ENCODE measurements around the gene UBE2Q2. TPM values are rescaled to one million over a fixed set of nuclear protein-coding genes. Genes with fewer than 3 reads are reported as not detected.

Gene UBE2Q2
- total RNA-seq, 2 donors from 2014 or later, result 24.1 to 25.4 TPM

DNA sequence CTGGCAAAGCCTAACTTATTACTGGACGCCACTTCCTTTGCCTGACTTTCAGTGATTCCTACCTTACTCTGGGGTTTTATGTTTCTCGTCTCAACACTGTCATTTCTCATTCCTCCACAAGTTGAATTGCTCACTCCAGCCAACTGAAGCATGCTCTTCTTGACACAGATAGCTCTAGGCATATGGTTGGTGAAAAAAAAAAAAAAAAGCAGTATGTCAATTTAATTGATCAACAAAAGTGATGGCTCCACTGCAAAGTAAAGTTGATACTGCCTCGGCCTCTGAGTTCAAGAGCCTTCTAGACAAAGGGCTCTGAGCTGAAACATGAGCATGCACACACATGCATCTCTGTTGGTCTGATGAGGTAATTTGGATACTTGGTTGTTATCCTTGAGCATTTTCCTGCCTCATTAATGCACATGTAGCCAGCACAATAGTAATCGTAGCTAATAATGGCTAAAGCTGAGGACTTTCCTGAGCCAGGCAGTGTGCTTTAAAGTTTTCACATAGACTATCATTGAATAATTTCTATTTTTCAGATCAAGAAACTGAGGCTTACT lies 21.4 kb upstream of the UBE2Q2 start:
- no peak for ATAC-seq
- DNase-seq, result no peak
- intact Hi-C loops (cut with DNase I), result no loop called here

DNA sequence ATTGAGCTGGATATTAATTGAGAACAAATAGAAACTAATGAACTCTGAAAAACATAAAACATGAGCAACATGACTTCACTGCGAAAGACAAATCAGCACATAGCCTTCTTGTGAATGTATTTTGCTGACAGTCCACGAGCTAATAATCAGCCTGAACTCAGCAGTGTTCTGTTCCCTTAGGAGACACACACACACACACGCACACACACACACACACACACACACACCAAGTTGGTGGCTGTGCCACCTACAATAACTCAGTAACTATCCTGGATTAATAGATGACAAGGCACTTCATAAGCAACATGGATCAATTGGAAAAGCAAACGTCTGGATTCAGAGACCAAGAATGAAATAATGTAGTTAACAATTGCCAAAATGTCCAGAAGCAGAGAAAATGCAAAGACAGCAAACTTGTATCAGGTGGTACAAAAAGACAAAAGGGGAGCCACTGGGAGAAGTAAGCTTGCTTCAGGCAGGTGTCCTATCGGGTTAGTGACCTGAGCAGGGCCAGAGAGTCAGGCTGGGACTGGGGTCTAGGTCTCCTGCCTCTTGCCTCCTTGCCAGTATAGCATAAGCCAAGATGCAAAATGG lies 20.5 kb upstream of the UBE2Q2 start:
- intact Hi-C loops (cut with DNase I), result no loop called here
- DNase-seq (no peak), ATAC-seq (no peak)

DNA sequence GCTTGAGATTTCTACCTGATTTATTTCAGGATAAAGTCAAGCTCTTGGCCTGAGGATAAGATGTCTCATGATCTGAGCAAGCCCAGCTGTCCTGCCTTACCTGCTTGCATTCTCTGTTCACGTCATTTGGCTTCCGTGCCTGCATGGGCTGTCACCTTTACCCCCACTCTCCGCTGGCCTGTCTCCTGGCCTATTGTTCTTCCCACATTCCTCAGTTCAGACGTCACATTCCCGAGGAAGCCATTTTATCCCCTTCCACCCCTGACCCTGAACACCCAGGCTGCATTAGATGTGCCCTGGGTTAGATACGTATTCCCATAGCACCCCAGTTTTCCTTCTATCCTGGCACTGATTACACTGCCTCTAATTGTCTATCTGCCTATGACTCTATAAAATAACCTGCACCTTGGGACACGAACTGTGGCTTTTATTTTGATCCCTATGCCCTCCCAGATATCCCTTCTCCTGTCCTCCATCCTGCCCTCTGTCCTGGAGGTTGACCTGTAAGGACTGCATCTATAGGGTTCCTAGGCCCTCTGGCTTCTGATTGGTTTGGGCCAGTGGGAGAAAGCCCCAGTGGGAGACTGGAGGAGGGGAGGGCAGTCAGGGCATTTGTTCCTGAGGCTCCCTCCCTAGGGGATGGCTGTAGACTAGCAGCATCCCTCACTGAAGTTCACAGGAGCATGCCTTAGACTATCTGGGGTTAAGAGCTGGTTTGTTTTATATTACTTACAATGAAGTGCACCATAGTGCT lies 19.2 kb upstream of the UBE2Q2 start:
- DNase-seq, result no peak
- intact Hi-C loops (cut with DNase I), result no loop called here
- no peak for ATAC-seq

DNA sequence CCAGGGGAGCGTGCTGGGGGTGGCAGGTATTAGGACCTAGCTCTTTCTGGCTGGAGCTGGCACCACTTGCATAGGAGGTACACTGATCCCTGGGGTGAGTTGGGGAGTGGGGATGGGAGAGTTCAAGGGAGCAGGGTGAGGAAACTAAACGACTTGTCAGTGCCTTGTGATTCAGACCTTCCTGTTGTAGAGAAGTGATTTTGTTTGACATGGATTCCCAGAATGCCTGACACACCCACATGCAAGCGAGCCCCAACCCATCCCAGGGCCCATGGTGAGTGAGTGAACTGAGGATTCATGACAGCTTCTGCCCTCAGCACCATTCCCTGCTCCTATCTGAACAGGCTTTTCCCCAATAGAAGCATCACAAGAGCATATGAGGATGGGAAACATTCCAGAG lies 15.6 kb upstream of the UBE2Q2 start:
- intact Hi-C loops (cut with DNase I), result no loop called here
- ATAC-seq, result no peak

DNA sequence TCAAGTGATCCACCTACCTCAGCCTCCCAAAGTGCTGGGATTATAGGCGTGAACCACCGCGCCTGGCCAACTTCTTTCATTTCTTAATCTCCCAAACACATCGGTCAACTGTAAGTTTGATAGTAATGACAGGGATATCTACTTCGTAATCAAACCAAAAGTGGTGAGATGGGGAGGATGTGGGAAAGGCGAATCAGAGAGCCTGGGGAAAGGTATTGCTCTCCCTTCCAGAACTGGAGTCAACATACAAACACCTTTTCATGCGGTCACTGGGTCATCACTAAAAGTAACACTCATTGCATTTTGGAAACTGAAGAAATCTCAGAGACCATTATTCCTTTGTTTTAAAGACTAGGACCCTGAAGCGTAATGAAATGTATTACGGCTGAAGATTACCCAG lies 14.8 kb upstream of the UBE2Q2 start:
- intact Hi-C loops (cut with DNase I), result no loop called here
- ATAC-seq (no peak), DNase-seq (no peak)

More for the DNA sequence above, 15.6 kb upstream of the UBE2Q2 start:
- no peak for DNase-seq

DNA sequence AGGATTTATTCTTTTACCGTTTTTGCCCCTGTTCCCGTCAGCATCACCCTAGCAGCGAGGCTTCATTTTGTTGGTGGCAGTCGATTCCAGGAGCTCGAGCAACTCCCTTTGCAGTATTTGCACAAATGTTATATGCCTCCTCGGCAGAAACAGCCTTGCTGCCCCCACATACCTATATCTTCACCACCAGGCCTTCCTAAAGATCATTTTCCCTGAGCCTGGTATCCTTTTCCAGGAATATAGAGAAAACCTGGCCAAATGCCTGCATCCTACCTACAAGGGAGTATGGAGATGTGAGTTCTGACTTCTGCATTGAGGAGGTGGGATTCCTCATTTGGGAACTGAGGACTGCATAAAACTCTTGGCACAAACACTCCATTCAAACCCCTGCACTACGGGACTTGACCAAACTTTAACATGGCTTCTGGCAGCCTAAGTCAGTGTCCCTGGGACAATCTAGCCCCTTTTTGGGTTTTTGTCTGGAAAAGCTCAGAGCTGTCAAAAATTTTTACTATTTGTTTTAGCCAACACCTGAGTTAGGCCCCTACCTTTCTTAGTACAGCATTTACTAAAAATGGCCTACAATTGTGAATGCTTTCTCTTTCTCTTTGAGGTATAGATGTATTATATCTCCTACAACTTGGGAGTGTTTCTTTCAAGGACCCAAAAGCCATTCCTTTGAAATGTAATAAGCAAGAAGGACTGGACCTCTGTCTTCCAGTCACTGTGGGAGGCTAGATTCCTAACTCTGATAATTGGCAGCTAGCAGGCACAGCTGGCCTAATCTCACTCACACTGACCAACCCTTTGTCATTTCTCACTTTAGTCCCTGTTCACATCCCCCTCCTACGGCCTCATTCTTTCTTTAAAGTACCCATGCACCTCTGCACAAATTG lies 12.1 kb upstream of the UBE2Q2 start:
- DNase-seq (no peak), ATAC-seq (no peak)
- intact Hi-C loops (cut with DNase I), result no loop called here

DNA sequence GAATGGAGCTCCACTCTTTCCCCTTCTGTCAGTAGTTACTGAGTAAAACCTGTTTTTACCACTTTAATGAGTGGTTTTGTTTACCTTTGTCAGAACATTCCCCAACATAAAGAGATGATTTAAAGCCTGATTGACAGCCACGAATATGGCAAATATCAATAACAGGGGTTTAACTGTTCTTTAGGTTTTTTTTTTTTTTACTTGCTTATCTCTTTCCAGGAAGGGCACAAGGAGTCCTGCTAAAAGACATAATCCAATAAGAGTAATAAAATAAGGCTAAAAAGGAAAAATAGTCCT lies 11.5 kb upstream of the UBE2Q2 start:
- DNase-seq (no peak), ATAC-seq (no peak)
- intact Hi-C loops (cut with DNase I), result no loop called here

DNA sequence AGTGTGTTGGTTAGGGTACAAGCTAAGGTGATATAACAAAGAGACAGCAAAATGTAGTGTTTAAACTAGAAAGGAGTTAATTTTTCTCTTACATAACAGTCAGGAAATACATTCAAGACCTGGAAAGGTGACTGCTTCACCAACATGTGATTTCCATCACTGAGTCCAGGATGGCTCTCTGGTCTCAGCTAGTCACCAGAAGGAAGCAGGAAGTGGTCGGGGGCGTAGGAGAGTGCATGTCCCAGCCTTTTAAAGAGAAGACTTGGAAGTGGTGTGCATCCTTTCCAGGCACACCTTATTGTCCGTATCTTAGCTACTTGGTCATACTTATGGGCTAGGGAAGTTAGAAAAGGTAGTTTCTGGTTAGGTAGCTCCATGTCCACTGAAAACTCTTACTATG lies 11.1 kb upstream of the UBE2Q2 start:
- intact Hi-C loops (cut with DNase I), result no loop called here
- no peak for DNase-seq
- no peak for ATAC-seq

DNA sequence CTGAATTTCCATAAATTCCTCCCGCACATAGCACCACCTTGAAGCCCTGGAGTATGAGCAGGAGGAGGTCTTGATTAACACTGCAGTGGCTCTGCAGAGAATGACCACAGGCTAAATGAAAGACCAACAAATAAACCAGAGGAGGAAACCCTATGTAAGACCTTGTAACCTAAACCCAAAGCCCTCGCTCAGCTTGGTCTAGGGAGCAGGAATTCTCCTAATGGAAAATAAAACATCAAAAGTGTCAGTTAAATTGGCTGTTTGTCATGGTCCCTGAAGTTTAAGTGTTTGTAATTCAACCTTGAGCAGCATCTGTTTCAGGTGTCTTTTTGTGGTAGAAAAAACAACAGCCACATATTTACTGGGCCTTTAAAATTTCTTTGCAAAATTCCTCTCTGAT lies 9.2 kb upstream of the UBE2Q2 start:
- no peak for DNase-seq
- ATAC-seq, result no peak
- intact Hi-C loops (cut with DNase I), result no loop called here

DNA sequence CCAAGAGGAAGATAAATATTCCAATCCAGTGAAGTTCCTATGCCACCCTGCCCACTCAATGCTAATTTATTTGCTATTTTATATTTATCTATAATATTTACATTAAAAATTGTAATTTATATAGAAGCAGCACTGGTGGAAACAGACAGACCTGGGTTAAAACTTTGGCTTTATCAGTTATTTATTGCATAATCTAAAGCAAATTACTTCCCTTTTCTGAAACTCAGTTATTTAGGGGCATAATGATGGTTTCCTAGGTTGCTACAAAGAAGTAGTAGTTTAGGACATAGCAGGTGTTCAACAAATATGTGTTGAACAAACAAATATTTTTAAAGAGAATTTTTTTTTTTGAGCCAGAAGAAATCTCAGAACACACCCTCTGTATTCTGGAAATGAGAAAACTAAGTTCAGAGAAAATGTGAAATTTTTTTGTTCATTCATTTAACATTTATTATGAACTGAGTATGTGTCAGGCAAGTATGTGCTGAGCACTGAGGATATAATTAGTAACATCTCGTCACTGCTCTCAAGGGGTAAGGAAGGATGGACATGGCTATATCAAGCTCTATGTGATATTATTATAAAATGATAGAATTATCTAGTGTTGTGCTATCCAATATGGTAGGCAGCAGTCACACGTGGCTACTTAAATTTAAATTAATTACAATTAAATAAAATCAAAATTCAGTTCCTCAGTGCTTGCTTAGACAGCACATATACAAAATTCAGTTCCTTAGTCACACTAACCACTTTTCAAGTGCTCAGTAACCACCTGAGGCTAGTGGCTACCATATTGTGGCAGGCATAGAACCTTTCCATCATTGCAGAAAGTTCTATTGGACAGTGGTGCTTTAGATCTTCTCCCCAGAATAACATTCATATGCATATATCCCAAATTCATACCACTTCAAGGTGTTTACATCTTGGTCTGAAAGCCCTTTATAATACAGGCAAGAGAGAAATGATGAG lies 7.0 kb upstream of the UBE2Q2 start:
- intact Hi-C loops (cut with DNase I), result no loop called here
- DNase-seq (no peak), ATAC-seq (peak in 1 of 2 donors; percentile 69)

DNA sequence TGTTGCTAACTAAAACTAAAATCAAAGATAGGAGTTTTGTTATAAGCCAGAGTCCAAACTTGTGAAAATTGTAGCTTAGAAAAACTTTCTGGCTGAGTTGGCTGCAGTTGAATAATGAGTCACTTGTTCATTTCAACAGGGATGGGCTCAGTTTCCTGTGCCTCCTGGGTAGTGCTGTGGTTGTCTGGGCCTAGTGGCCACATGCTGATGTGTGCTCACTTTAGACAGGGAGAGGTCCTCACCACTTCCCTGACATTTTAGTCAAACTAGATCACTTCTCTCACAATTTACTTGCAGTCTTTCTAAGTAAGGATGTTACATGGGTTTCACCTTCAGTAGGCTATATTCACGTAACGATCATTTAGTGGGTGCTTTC lies 6.3 kb upstream of the UBE2Q2 start:
- intact Hi-C loops (cut with DNase I), result no loop called here

DNA sequence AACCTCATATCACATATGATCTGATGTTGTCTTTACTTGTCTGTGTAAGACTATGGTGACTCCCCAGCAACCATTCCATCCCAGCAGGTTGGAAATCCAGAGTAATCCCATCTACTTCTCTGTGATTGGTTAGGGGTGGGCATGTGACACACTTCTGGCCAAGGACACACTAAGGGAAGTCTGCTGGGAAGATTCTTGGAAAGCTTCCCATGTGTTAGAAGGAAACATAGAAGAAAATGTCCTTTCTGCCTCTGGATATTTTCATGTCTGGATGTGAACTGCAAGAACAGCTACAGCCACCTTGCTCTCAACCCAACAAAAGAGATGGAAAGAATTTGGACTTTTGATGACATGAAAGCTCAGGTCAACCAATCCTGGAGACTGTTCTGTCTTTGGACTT lies 2.6 kb upstream of the UBE2Q2 start:
- intact Hi-C loops (cut with DNase I), result no loop called here
- ATAC-seq (no peak), DNase-seq (peak; percentile 30)

More for the DNA sequence above, 6.3 kb upstream of the UBE2Q2 start:
- ATAC-seq, result peak in 1 of 2 donors; percentile 87
- peak; percentile 39 for DNase-seq

DNA sequence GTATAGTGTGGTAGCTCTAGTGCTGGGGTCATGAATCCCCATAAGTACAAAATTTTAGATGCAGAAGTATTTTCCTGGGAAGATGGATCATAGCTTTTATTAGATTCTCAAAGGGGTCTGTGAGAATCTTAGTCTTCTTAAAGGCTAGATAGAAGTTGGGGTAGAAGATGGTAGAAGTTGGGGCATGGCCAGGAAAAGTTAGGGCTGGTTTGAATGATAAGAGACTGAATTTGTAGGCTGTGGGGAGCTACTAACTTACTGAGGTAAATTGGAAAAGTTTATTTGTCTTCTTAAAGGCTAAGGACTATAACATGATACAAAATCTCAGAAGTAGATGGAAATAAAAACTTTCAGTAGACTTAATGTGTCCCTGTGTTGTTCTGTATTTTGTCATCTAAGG lies 1.6 kb upstream of the UBE2Q2 start:
- ATAC-seq, result no peak
- intact Hi-C loops (cut with DNase I), result no loop called here
- no peak for DNase-seq

DNA sequence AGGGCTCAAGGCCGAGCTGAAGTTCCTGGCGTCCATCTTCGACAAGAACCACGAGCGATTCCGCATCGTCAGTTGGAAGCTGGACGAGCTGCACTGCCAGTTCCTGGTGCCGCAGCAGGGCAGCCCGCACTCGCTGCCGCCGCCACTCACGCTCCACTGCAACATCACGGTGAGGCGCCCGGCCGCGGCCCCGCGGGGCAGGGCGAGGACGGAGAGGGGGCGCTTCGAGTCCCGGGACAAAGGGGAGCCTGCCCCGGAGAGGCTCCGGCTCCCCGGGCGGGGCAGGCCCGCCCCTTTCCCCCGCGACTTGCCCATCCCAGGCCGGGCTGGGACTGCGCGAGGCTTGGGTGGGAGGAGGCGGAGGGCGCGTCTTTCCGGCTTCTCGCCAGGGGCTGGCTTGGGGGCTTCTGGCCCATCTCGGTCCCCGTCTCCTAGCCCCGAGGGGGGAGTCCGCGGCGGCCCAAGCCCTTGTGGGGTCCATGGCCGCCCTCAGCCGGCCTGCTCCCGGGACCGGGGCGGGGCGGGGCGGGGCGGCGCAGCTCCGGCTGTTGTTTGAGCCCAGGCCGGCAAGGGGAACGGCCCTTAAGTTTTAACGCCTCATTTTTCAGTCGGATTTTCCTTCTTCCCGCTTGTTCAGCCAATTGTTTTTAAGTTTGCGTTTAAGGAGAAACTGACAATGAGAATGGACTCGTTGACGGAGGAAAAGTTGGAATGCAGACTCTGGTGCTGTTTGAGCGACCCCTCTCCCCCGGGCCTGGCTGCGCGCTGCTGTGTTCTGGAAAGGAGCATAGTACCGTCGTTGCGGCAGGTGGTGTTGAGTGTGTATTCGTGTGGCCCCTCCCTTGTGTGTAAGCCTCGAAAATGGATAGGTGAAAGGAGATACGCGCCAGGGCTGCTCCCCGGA lies 683 bp downstream of the UBE2Q2 start:
- intact Hi-C loops (cut with DNase I), result no loop called here
- DNase-seq (peak; percentile 62), ATAC-seq (peak; percentile 80 to 83)

DNA sequence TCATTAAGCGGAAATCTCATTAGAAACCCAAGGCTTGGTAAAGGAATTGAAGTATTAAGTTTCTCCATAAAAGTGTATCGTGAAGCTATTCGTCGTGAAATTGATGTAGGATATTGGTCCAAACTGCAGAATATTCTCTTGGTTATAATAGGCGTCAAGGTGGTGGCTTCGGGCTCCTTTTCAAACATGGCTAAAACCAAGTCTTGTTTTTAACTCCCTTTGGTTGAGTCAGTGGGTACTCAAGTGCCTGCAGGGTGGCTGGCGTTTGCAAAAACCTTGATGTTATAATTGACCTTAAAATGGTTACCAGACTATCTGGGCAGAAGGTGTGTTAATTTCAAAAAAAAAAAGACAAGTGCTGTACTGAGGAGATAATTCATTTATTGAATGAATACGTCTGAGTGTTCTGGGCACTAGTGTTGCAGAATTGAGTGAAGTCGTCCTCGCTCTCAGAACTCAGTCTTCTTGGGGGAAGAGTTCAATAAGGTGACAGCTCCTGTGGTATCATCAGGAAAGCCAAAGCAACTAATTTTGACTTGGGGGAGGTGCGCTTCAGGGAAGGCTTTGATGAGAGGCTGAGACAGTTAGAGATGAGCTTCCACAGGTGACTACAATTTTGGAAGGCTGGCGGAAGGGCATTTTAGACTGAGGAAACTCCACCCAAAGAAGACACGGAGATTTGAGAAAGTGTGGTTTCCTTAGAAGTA lies 1.5 kb downstream of the UBE2Q2 start:
- DNase-seq, result no peak
- intact Hi-C loops (cut with DNase I), result loop anchor here in 1 of 2 donors (5.0 kb wide), 1 partner anchor 58 kb away; the partner anchor contains the start of gene FBXO22
- no peak for ATAC-seq

DNA sequence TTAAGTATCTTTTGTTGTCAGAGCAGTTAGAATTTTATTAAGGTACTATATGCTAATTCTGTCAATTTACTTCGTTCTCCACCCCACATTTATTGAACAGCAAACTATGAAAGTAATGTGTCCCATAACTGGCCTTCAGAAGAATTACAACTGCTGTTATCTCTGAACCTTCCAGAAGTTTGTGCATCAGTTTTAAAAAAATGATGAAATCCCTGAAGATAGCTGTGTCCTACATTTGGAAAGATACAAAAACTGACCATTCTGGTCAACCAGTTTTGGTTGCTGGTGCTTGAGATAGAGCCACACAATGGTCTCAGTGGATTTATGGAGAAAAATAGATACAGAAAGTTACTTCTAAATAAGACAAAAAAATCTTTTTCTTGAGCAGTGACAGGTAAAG lies 5.9 kb downstream of the UBE2Q2 start:
- no peak for DNase-seq
- ATAC-seq, result no peak

DNA sequence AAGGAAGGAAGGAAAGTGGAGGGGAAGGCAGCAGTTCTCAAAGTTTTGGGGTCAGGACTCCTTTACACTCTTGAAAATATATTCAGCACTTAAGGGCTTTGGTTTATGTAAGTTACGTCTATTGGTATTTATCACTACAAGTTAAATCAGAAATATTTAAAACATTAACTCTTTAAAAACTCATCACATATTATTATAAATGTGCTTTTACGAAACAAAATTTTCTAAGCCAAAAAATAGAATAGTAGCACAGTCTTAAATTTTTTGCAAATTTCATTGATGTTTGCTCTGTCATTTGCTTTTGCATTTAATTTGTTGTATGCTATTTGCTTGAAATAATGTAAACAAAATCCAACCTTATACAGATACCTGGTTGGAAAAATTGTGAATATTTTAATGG lies 7.5 kb downstream of the UBE2Q2 start:
- no peak for DNase-seq
- no peak for ATAC-seq
- intact Hi-C loops (cut with DNase I), result no loop called here

More for the DNA sequence above, 5.9 kb downstream of the UBE2Q2 start:
- intact Hi-C loops (cut with DNase I), result loop anchor here in 1 of 2 donors (5.0 kb wide), 1 partner anchor 53 kb away; the partner anchor contains the start of gene FBXO22

Data from left cardiac atrium (tissue), 4 donors.